Body of pancreas (tissue), 4 donors: ENCODE measurements around the gene CDC27. TPM values are rescaled to one million over a fixed set of nuclear protein-coding genes. Genes with fewer than 3 reads are reported as not detected.
A peak's percentile ranks its signal among the peaks of the same experiment; 100 is the strongest.
"Not testable (repeated sequence)": the region's sequence is repeated elsewhere in the genome, so short reads cannot be mapped to it uniquely, and the experiment has no call there.

Source experiments
- ATAC-seq: fragments of 150-250 bp; one replicate; pipeline ENCODE4 v1.9.1; 2016
- DNase-seq, 4 donors: peaks; one replicate each; pipeline ENCODE4 v3.0.0-alpha.2; 2019
- H3K27ac ChIP-seq, 4 donors: fragments of 200-600 bp; sonication (generic); 1 replicate in 3 of 4; 2 replicates in 1 of 4; pipeline versions ENCODE4 v1.5.1 to v1.6.1; 2016 to 2019; ENCODE audit warnings: mild to moderate bottlenecking in 1 of 4, mixed read lengths in 1 of 4, moderate library complexity in 1 of 4
- H3K27me3 ChIP-seq, 2 donors: fragments of 200-600 bp; sonication (generic); one replicate each; pipeline ENCODE4 v1.6.0; 2016; ENCODE audit warnings: mild to moderate bottlenecking in 1 of 2
- H3K36me3 ChIP-seq, 2 donors: fragments of 200-600 bp; sonication (generic); replicated peaks in 1 of 2; 2 replicates each; pipeline ENCODE4 v1.5.1; 2016; ENCODE audit warnings: low read depth in 2 of 2; ENCODE audit not compliant: insufficient read depth in 1 of 2
- H3K4me1 ChIP-seq: fragments of 200-600 bp; sonication (generic); one replicate; pipeline ENCODE4 v1.6.0; 2016
- H3K4me3 ChIP-seq, 2 donors: fragments of 200-600 bp; sonication (generic); 1 replicate in 1 of 2; 2 replicates in 1 of 2; pipeline ENCODE4 v1.5.1; 2016 to 2019
- H3K9me3 ChIP-seq, 3 donors: fragments of 200-600 bp; sonication (generic); 1 replicate in 2 of 3; 2 replicates in 1 of 3; pipeline ENCODE4 v1.5.1; 2016
- CTCF ChIP-seq, 7 experiments: fragments of 450-650 bp in 4 of 7; fragments of 200-600 bp in 3 of 7; sonication (generic) in 3 of 7; IDR thresholded peaks; one replicate each; pipeline ENCODE4 v1.5.1; 2016 to 2019; ENCODE audit warnings: antibody characterized with exemption in 7 of 7
- POLR2A ChIP-seq, 3 donors: fragments of 450-650 bp; IDR thresholded peaks; one replicate each; pipeline ENCODE4 v1.6.1; 2016; ENCODE audit warnings: antibody characterized with exemption in 3 of 3, mild to moderate bottlenecking in 2 of 3
- whole genome bisulfite sequencing, 2 donors: methylation state at CpG; one replicate each; pipeline ENCODE4 v1.1.5; 2017; 5-methylcytosine and 5-hydroxymethylcytosine counted together
- intact Hi-C: fragments of 100-400 bp; cut with DNase I; formaldehyde crosslinking; loops from one replicate; pipeline ENCODE4 v1.15.1; 2023
- total RNA-seq, 2 donors: library from RNA; depleted of rRNA; stranded (reverse); fragments of >200 nt; gene quantifications; one replicate each; pipeline ENCODE4 v1.1.0, GENCODE V29; 2016

Gene CDC27
- total RNA-seq, 2 donors from 2014 or later = 11.5 to 27.2 TPM

- Histone ChIP-seq H3K27ac (no peak overlapping the region), H3K27me3 (no peaks in the 10 kb centered on the region), H3K9me3 (no peaks in the 10 kb centered on the region), H3K36me3 (no peaks in the 10 kb centered on the region), H3K4me3 (no peak overlapping the region), H3K4me1 (no peaks in the 10 kb centered on the region)
- intact Hi-C loops = no loop called here
- TF ChIP-seq POLR2A (IDR thresholded peaks at IDR 0.05) = no peak
- no peak for TF ChIP-seq CTCF (IDR thresholded peaks at IDR 0.05)
- 68 to 85% methylated on average over 5 of the region's 5 CpGs for WGBS, 2 donors
- no peak for ATAC-seq
- peak in 1 of 4 donors; percentile 38 for DNase-seq
Observed at GRCh38 chr17:47072886-47073285, 116.2 kb downstream of the CDC27 start.

- H3K27me3 ChIP-seq, H3K4me1 ChIP-seq, H3K36me3 ChIP-seq, ATAC-seq, H3K27ac ChIP-seq, DNase-seq, H3K4me3 ChIP-seq, intact Hi-C loops, H3K9me3 ChIP-seq: not testable (repeated sequence)
- WGBS, 2 donors = 54 to 100% methylated on average over 2 of the region's 2 CpGs
Observed at GRCh38 chr17:47071171-47071570, 117.9 kb downstream of the CDC27 start.

GRCh38 chr17:47070266-47070665, 118.8 kb downstream of the CDC27 start:
- DNase-seq (peak in 3 of 4 donors; percentile 31 to 58 (median 37)), ATAC-seq (peak; percentile 63)
- H3K36me3 ChIP-seq, H3K4me3 ChIP-seq, intact Hi-C loops, H3K4me1 ChIP-seq, H3K9me3 ChIP-seq, H3K27me3 ChIP-seq: not testable (repeated sequence)
- peak overlapping the region in 2 of 4 donors; percentile 8 to 10 for H3K27ac ChIP-seq
- WGBS, 2 donors = 47 to 52% methylated on average over 4 of the region's 4 CpGs

Other genes with a start within 250 kb of the CDC27 start
- gene RPRML, start 210.0 kb downstream of the CDC27 start, total RNA-seq = 1 to 10 TPM in 1 of 2 donors, not detected in 1; 1.3 TPM
- gene MYL4, start 20.1 kb upstream of the CDC27 start, total RNA-seq = not detected
- 1 to 10 TPM; 2.0 to 2.1 TPM for gene ITGB3, start 64.5 kb upstream of the CDC27 start, total RNA-seq
- gene EFCAB13, start 134.7 kb upstream of the CDC27 start, total RNA-seq = 10 to 100 TPM in 1 of 2 donors, 1 to 10 TPM in 1; 2.6 to 10.6 TPM